HUES48 (cell line): ENCODE measurements around the gene VAMP1.
"Not testable (repeated sequence)": the region's sequence is repeated elsewhere in the genome, so short reads cannot be mapped to it uniquely, and the experiment has no call there.

Experiments used
- H3K27ac ChIP-seq: one replicate; pipeline ENCODE4 v1.7.0; 2013; ENCODE audit warnings: low read depth, low read length, inconsistent platforms
- H3K27me3 ChIP-seq: 2 replicates; pipeline ENCODE4 v1.6.1; 2013; ENCODE audit warnings: mild to moderate bottlenecking, low read length; ENCODE audit not compliant: control insufficient read depth, insufficient read depth
- H3K36me3 ChIP-seq: 2 replicates; pipeline ENCODE4 v1.6.1; 2013; ENCODE audit warnings: low read length; ENCODE audit not compliant: control insufficient read depth, insufficient read depth
- H3K4me1 ChIP-seq: 2 replicates; pipeline ENCODE4 v1.6.1; 2013; ENCODE audit warnings: mild to moderate bottlenecking, low read length; ENCODE audit not compliant: control insufficient read depth, insufficient read depth
- H3K4me3 ChIP-seq: 2 replicates; pipeline ENCODE4 v1.5.1; 2013; ENCODE audit warnings: mild to moderate bottlenecking, low read depth, low read length
- H3K9ac ChIP-seq: 2 replicates; pipeline ENCODE4 v1.6.1; 2013; ENCODE audit warnings: mild to moderate bottlenecking, low read depth, low read length, moderate library complexity
- H3K9me3 ChIP-seq: 2 replicates; pipeline ENCODE4 v1.6.1; 2013; ENCODE audit warnings: low read length; ENCODE audit not compliant: control insufficient read depth, insufficient read depth

VAMP1 gene

DNA sequence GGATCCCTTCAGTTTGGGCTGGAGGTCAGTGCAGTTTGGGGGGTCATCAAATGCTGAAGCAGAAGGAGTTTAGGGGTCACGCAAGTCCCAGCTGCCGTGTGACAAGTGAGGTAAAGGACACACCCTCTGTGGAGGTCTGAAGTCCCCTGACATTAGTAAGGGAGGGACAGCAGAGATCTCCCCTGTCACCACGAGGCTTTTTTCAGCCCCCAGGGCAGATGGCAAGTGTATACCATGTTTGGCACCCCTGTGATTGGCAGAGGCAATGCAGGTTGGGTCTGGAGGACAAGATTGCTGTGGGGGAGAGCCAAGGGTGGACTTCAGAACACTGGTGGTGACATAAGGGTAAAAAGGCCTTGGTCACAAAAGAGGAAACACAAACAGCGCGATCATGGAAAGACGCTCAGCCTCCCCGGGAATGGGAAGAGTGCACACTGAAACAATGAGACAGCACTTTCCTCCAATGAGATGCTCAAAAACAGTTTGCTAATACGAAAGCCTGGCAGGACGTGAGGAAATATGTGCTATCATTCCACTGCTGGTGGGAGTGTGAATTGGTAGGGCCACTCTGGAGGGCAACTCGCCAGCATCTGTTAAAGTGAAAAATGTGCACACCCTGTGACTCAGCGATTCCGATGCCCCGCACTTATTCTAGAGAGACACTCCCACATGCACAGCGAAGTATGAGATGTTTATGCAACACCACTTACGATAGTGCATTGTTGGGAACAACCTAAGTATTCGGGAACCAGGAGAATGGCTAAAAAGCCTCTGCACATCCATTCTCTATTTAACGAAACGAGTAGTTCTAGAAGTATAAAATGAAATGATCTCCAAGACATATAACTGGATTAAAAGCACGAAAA, 40.1 kb downstream of the VAMP1 start:
- Histone ChIP-seq H3K9ac (no peak overlapping the region), H3K27ac (no peak overlapping the region), H3K4me3 (no peak overlapping the region)

DNA sequence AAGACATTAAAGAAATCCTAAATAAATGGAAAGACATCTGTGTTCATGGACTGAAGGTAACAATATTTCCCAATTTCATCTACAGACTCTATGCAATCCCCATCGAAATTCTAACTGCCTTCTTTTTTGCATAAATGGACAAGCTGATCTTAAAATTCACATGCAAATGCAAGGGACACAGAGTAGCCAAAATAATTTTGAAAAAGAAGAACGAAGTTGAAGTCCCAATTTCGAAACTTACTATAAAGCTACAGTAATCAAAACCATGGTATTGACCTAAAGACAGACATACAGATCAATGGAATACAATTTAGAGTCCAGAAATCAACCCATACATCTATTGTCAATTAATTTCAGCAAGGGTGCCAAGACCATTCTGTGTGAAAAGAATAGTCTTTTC, 42.2 kb downstream of the VAMP1 start:
- Histone ChIP-seq H3K27me3 (no peaks in the 10 kb centered on the region), H3K4me1 (peaks cover 1% of the 10 kb centered on the region), H3K4me3 (no peak overlapping the region), H3K9ac (no peak overlapping the region), H3K36me3 (no peaks in the 10 kb centered on the region), H3K27ac (no peak overlapping the region), H3K9me3 (no peaks in the 10 kb centered on the region)

More for the DNA sequence above, 40.1 kb downstream of the VAMP1 start:
- Histone ChIP-seq H3K27me3 (no peaks in the 10 kb centered on the region), H3K4me1 (peaks cover 17% of the 10 kb centered on the region), H3K36me3 (no peaks in the 10 kb centered on the region), H3K9me3 (no peaks in the 10 kb centered on the region)

DNA sequence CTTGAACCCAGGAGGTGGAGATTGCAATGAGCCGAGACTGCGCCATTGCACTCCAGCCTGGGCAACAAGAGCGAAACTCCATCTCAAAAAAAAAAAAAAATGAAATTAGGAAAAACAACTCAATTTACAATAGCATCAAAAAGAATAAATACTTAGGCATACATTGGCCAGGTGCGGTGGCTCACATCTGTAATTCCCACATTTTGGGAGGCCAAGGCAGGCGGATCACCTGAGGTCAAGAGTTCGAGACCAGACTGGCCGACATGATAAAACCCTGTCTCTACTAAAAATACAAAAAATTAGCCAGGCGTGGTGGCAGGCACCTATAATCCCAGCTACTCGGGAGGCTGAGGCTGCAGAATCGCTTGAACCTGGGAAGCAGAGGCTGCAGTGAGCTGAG, 42.7 kb downstream of the VAMP1 start:
- not testable (repeated sequence) for H3K4me3 ChIP-seq, H3K36me3 ChIP-seq, H3K9ac ChIP-seq, H3K27ac ChIP-seq, H3K27me3 ChIP-seq, H3K9me3 ChIP-seq, H3K4me1 ChIP-seq

DNA sequence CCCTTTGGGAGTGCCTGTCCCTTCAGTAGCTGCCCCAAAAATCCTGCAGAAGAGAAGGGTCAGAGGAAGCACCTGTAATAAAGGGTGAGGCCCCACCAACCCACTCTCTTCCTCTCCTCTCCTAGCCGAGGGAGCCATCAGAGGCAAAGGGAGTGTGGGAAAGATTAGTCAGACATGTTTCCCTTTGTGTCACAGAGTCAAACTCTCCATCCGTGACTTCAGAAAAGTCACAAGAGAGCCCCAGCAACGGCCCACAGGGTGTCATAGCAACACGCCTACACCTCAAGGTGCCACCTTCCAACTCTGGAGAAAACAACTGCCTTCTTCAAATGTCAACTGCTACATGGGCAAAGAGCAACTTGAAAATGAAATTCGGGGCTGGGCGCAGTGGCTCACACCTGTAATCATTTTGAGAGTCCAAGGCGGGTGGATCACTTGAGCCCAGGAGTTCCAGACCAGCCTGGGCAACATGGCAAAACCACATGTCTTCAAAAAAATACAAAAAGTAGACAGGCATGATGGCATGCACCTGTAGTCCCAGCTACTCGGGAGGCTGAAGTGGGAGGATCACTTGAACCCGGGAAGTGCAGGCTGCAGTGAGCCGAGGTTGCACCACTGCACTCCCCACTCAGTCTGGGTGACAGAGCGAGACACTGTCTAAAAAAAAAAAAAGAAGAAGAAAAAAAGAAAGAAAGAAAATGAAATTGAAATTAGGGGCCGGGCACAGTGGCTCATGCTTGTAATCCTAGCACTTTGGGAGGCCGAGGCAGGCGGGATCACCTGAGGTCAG, 43.4 kb downstream of the VAMP1 start:
- no peak overlapping the region for H3K9ac ChIP-seq
- H3K27me3 ChIP-seq = no peaks in the 10 kb centered on the region
- no peaks in the 10 kb centered on the region for H3K36me3 ChIP-seq
- no peak overlapping the region for H3K27ac ChIP-seq
- no peaks in the 10 kb centered on the region for H3K9me3 ChIP-seq
- no peaks in the 10 kb centered on the region; the same call in 1 of the 2 replicates for H3K4me1 ChIP-seq
- H3K4me3 ChIP-seq = no peak overlapping the region

DNA sequence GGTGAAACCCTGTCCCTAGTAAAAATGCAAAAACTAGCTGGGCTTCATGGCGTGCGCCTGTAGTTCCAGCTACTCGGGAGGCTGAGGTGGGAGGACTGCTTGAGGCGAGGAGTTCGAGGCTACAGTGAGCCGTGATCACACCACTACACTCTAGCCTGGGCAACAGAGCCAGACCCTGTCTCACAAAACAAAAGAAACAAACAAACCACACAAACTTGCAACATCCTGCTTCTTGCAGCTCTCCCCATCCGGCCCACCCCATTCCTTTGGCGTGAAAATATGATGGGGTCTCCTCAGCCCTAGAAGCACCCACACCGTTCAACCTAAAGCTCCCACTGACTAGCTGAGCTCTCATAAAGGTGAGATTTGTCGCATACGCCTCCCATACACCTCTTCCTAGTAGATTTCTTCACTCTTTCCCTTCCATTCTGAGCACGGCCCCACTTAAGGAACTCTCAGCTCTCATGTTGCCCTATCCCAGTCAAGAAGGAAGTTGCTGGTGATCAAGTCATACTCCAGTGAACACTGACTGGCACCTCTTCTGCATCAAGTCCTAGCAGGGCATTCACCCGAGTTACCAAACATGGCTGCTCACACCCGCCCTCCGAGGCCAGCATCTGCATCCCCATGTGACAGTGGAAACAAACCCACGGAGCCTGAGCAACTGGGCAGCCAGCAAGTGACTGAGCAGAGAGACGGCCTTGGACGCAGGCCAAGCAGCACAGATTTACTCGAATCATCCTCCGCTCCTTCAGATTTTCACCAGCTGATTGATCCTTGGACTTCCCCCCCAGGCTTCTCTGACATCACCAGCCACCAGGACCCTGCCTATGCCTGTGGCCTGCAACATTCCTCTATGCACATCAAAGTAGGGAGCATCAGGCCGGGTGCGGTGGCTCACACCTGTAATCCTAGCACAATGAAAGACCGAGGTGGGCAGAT, 44.6 kb downstream of the VAMP1 start:
- Histone ChIP-seq H3K27me3 (no peaks in the 10 kb centered on the region; the same call in 1 of the 2 replicates), H3K36me3 (no peaks in the 10 kb centered on the region), H3K9me3 (no peaks in the 10 kb centered on the region), H3K4me3 (no peak overlapping the region), H3K27ac (no peak overlapping the region), H3K9ac (no peak overlapping the region), H3K4me1 (no peaks in the 10 kb centered on the region; the same call in 1 of the 2 replicates)

DNA sequence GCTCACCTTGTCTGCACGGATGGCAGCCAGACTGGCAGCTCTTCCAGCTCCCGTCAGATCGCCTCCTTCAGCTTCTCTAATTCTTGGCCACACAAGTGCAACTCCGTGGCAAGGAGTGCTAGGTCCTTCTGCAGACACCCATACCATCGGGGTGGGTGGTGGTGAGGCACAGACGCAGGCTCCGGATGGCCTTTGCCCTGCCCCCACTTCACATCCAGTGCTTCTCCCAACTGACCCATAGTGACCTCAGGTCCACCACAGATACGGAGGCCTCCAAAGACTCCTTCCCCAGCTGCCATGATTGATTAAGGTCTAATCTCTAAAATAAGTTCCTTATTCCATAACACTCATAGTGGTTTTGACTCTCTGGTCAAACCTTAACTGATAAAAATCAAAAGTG, 45.6 kb downstream of the VAMP1 start:
- Histone ChIP-seq H3K4me3 (no peak overlapping the region), H3K27me3 (no peaks in the 10 kb centered on the region; the same call in 1 of the 2 replicates), H3K4me1 (no peaks in the 10 kb centered on the region; the same call in 1 of the 2 replicates), H3K27ac (no peak overlapping the region), H3K36me3 (no peaks in the 10 kb centered on the region), H3K9me3 (no peaks in the 10 kb centered on the region), H3K9ac (no peak overlapping the region)

DNA sequence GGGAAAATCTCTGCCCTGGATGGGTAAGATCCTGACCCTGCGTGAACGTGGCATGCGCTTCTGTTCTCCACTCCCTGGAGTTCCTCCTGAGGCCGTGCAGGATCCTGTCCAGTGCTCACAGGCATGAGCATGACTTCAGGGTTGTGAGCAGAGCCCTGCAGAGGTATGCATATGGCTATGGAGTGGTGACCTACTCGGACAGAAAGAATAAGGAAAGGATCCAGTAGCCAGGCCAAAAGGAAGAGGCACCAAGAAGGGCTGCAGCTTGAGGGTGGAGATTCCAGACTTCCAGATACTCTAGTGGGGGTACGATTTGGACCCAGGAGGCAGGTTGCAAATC, 46.5 kb downstream of the VAMP1 start:
- no peaks in the 10 kb centered on the region for H3K36me3 ChIP-seq
- H3K27me3 ChIP-seq = no peaks in the 10 kb centered on the region; the same call in 1 of the 2 replicates
- no peak overlapping the region for H3K4me3 ChIP-seq
- H3K9ac ChIP-seq = no peak overlapping the region
- no peaks in the 10 kb centered on the region for H3K9me3 ChIP-seq
- no peaks in the 10 kb centered on the region; the same call in 1 of the 2 replicates for H3K4me1 ChIP-seq
- H3K27ac ChIP-seq = no peak overlapping the region

DNA sequence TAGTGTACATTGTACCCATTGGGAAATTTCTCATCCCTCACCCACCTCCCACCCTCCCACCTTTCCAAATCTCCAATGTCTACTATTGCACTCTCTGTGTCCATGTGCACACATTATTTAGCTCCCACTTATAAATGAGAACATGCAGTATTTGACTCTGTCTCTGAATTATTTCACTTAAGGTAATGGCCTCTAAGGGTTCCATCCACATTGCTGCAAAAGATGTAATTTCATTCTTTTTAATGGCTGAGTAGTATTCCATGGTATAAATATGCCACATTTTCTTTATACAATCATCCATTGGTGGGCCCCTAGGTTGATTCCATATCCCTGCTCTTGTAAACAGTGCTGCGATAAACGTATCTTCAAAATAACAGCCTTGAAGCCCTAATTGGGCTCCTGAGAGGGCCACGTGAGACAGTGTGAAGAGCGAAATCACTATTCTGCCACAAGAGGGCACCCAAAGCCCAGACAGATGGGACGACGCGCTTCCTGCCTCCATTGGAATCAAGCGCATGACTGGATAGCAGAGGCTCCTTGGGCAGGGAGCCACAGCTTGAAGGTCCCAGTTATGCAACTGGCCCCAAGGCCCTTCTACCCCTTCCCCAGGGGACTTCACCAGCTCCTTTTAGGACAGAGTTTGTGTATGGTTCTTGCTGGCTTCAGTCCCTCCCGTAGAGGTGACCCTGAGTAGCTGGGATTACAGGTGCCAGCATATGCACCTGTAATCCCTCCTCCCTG, 47.0 kb downstream of the VAMP1 start:
- Histone ChIP-seq H3K36me3 (no peaks in the 10 kb centered on the region), H3K27me3 (no peaks in the 10 kb centered on the region; the same call in 1 of the 2 replicates), H3K9me3 (no peaks in the 10 kb centered on the region), H3K9ac (no peak overlapping the region), H3K4me3 (no peak overlapping the region), H3K4me1 (no peaks in the 10 kb centered on the region; the same call in 1 of the 2 replicates), H3K27ac (no peak overlapping the region)

DNA sequence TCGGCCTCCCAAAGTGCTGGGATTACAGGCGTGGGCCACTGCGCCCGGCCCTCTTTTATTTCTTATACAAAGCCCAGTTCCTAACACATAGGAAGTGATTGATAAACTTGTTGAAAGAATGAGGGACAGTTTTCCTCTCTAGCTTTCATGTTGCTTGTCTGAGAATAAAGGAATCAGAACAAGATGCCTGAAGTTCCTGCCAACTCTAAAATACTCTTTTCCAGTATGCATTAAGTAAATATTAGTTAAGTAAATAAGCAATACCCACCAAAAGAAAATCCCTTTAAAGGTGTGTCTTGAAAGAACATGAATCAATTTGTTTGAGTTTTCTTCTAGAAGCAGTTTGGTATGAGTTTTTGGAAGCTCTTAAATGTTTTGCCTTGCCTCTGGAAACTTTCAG, 50.1 kb downstream of the VAMP1 start:
- Histone ChIP-seq H3K9ac (no peak overlapping the region), H3K27me3 (no peaks in the 10 kb centered on the region; the same call in 1 of the 2 replicates), H3K36me3 (no peaks in the 10 kb centered on the region), H3K4me1 (no peaks in the 10 kb centered on the region; the same call in 1 of the 2 replicates), H3K27ac (no peak overlapping the region), H3K4me3 (no peak overlapping the region), H3K9me3 (no peaks in the 10 kb centered on the region)

DNA sequence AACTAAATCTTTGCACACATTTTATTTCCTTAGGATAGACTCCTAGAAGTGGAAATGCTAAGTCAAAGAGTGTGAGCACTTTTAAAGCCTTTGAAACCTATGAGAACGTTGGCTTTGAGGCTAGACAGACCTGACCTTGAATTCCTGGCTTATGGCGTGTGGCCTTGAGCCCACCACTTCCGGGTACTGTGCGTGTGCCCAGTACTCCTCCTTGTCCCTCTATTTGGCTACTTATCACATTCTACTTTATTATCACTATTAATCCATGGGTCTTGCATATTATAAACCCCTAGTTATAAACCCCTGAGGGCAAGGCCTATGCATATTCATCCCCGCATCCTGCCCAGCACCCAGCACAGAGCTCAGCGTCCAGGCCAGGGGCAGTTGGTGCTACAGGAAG, 51.7 kb downstream of the VAMP1 start:
- Histone ChIP-seq H3K9ac (no peak overlapping the region), H3K4me3 (no peak overlapping the region), H3K27me3 (no peaks in the 10 kb centered on the region; the same call in 1 of the 2 replicates), H3K36me3 (no peaks in the 10 kb centered on the region), H3K27ac (no peak overlapping the region), H3K9me3 (no peaks in the 10 kb centered on the region), H3K4me1 (no peaks in the 10 kb centered on the region; the same call in 1 of the 2 replicates)
